CD14-positive monocyte (primary cell): Measurements from ENCODE around the gene PHF10. TPM values are rescaled to one million over a fixed set of nuclear protein-coding genes. Genes with fewer than 3 reads are reported as not detected.

Experiments
- DNase-seq, 3 donors: peaks; one replicate each; pipeline ENCODE4 v3.0.0-alpha.2; 2011 to 2022
- H2AFZ ChIP-seq: 2 replicates; pipeline ENCODE4 v1.6.0; 2012; ENCODE audit warnings: mild to moderate bottlenecking, low read depth, low read length, inconsistent platforms; ENCODE audit not compliant: insufficient read depth, poor library complexity, severe bottlenecking
- H3K27ac ChIP-seq, 2 donors: 1 replicate in 1 of 2; 2 replicates in 1 of 2; pipeline ENCODE4 v1.5.1; 2012 to 2013; ENCODE audit warnings: low read length in 2 of 2, control low read depth in 1 of 2, inconsistent platforms in 1 of 2, low read depth in 1 of 2, mild to moderate bottlenecking in 1 of 2
- H3K27me3 ChIP-seq, 2 donors: one replicate each; pipeline versions ENCODE4 v1.6.0 to v1.6.1; 2011 to 2013; ENCODE audit warnings: low read length in 2 of 2; ENCODE audit not compliant: control insufficient read depth in 2 of 2, insufficient read depth in 2 of 2
- H3K36me3 ChIP-seq, 2 donors: replicated peaks in 1 of 2; 1 replicate in 1 of 2; 2 replicates in 1 of 2; pipeline versions ENCODE4 v1.5.1 to v1.6.1; 2012 to 2013; ENCODE audit warnings: low read length in 2 of 2, control low read depth in 1 of 2, inconsistent platforms in 1 of 2, mild to moderate bottlenecking in 1 of 2; ENCODE audit not compliant: insufficient read depth in 2 of 2, control insufficient read depth in 1 of 2
- H3K4me1 ChIP-seq, 2 donors: 1 replicate in 1 of 2; 2 replicates in 1 of 2; pipeline versions ENCODE4 v1.5.1 to v1.6.1; 2012 to 2013; ENCODE audit warnings: low read length in 2 of 2, control low read depth in 1 of 2, inconsistent platforms in 1 of 2, mild to moderate bottlenecking in 1 of 2, moderate library complexity in 1 of 2; ENCODE audit not compliant: insufficient read depth in 2 of 2, control insufficient read depth in 1 of 2
- H3K4me2 ChIP-seq: replicated peaks from 2 replicates; pipeline ENCODE3; 2012; ENCODE audit warnings: low read length, moderate library complexity, mild to moderate bottlenecking; ENCODE audit not compliant: poor library complexity, severe bottlenecking; ENCODE audit errors: extremely low read depth
- H3K4me3 ChIP-seq, 3 experiments: fragments of 200-600 bp in 1 of 3; sonication (generic) in 1 of 3; replicated peaks in 1 of 3; 1 replicate in 2 of 3; 2 replicates in 1 of 3; pipeline ENCODE4 v1.5.1; 2011 to 2013; ENCODE audit warnings: low read length in 3 of 3, mild to moderate bottlenecking in 3 of 3, control low read depth in 2 of 3, low read depth in 2 of 3, inconsistent platforms in 1 of 3, moderate library complexity in 1 of 3
- H3K79me2 ChIP-seq: 2 replicates; pipeline ENCODE4 v1.6.0; 2012; ENCODE audit warnings: mild to moderate bottlenecking, control low read depth, inconsistent platforms, low read length, moderate library complexity; ENCODE audit not compliant: insufficient read depth
- H3K9ac ChIP-seq: 2 replicates; pipeline ENCODE4 v1.6.0; 2017; ENCODE audit warnings: low read length, mild to moderate bottlenecking; ENCODE audit not compliant: insufficient read depth, poor library complexity, severe bottlenecking
- H3K9me3 ChIP-seq, 2 donors: replicated peaks in 1 of 2; 1 replicate in 1 of 2; 2 replicates in 1 of 2; pipeline versions ENCODE4 v1.5.1 to v1.6.1; 2012 to 2013; ENCODE audit warnings: low read length in 2 of 2, control low read depth in 1 of 2; ENCODE audit not compliant: control insufficient read depth in 1 of 2, insufficient read depth in 1 of 2
- H4K20me1 ChIP-seq: 2 replicates; pipeline ENCODE4 v1.6.0; 2012; ENCODE audit warnings: mild to moderate bottlenecking, low read length, control low read depth, moderate library complexity; ENCODE audit not compliant: insufficient read depth
- H3K27ac Mint-ChIP-seq, 7 donors: one replicate each; pipeline ENCODE4 v1.8.0; 2020; ENCODE audit warnings: mild to moderate bottlenecking in 7 of 7, mixed read lengths in 7 of 7, moderate library complexity in 6 of 7, inconsistent platforms in 2 of 7
- H3K27me3 Mint-ChIP-seq, 3 donors: one replicate each; pipeline ENCODE4 v1.8.0; 2021 to 2022; ENCODE audit warnings: low read depth in 3 of 3, mild to moderate bottlenecking in 3 of 3, mixed read lengths in 3 of 3, moderate library complexity in 3 of 3, inconsistent platforms in 1 of 3
- H3K36me3 Mint-ChIP-seq, 2 donors: one replicate each; pipeline ENCODE4 v1.8.0; 2020; ENCODE audit warnings: mixed read lengths in 2 of 2, inconsistent platforms in 1 of 2, mild to moderate bottlenecking in 1 of 2
- H3K4me1 Mint-ChIP-seq: one replicate; pipeline ENCODE4 v1.8.0; 2020; ENCODE audit warnings: mild to moderate bottlenecking, mixed read lengths
- H3K4me3 Mint-ChIP-seq, 2 donors: one replicate each; pipeline ENCODE4 v1.8.0; 2020; ENCODE audit warnings: mild to moderate bottlenecking in 2 of 2, mixed read lengths in 2 of 2, moderate library complexity in 1 of 2
- H3K9me3 Mint-ChIP-seq, 7 donors: one replicate each; pipeline ENCODE4 v1.8.0; 2020 to 2022; ENCODE audit warnings: mixed read lengths in 7 of 7, mild to moderate bottlenecking in 6 of 7, moderate library complexity in 6 of 7, inconsistent platforms in 2 of 7
- CTCF ChIP-seq: fragments of 200-600 bp; IDR thresholded peaks from one replicate; pipeline ENCODE4 v1.8.0; 2022; ENCODE audit warnings: antibody characterized with exemption, mild to moderate bottlenecking
- WGBS: methylation state at CpG from one replicate; pipeline ENCODE4 v1.1.5; 2013; ENCODE audit warnings: missing lambda C conversion rate; ENCODE audit not compliant: insufficient coverage; 5-methylcytosine and 5-hydroxymethylcytosine counted together
- intact Hi-C, 2 donors: fragments of 100-400 bp; cut with micrococcal nuclease; formaldehyde crosslinking; loops; one replicate each; pipeline versions ENCODE4 v1.15.0 to v1.15.1; 2023
- polyA plus RNA-seq, 3 donors: library from polyadenylated mRNA; depleted of rRNA in 1 of 3; unstranded in 2 of 3; stranded (reverse) in 1 of 3; fragments of 300-500 nt in 2 of 3; fragments of >200 nt in 1 of 3; fragmentation: Illumina TruSeq in 2 of 3; gene quantifications; 1 replicate in 2 of 3; 2 replicates in 1 of 3; pipeline ENCODE4 v1.2.3, GENCODE V29; 2012 to 2021

PHF10 gene
- polyA plus RNA-seq, 3 donors: 7.3 to 31.0 (median 8.1) TPM

- Mint-ChIP-seq H3K4me3 (no peak overlapping the region), H3K9me3 (peaks cover 0 to 2% (median 0%) of the 10 kb centered on the region in 7 donors), H3K36me3 (peaks cover 29 to 40% of the 10 kb centered on the region in 2 donors), H3K27ac (peak overlapping the region in 1 of 7 donors; percentile 67), H3K27me3 (no peaks in the 10 kb centered on the region), H3K4me1 (peaks cover 10% of the 10 kb centered on the region)
- intact Hi-C loops: no loop called here
- no peak overlapping the region for H3K4me2 ChIP-seq
- TF ChIP-seq CTCF: no peak
- H2AFZ ChIP-seq: no peak overlapping the region
- 98% methylated on average over 22 of the region's 27 CpGs for WGBS
- no peaks in the 10 kb centered on the region for H3K27me3 ChIP-seq
- H3K36me3 ChIP-seq: peaks cover 7 to 25% of the 10 kb centered on the region in 2 donors
- H3K27ac ChIP-seq: no peak overlapping the region
- H3K79me2 ChIP-seq: no peaks in the 10 kb centered on the region
- H4K20me1 ChIP-seq: no peaks in the 10 kb centered on the region
- H3K4me1 ChIP-seq: peaks cover 6% of the 10 kb centered on the region in 2 donors
- no peaks in the 10 kb centered on the region for H3K9me3 ChIP-seq
- no peak overlapping the region for H3K4me3 ChIP-seq
- DNase-seq: no peak
- no peak overlapping the region for H3K9ac ChIP-seq
Observed at GRCh38 chr6:169667716-169668115, 56.6 kb downstream of the PHF10 start.

GRCh38 chr6:169666441-169666840, 57.9 kb downstream of the PHF10 start:
- H2AFZ ChIP-seq: no peak overlapping the region
- no peak overlapping the region for H3K4me2 ChIP-seq
- peaks cover 10% of the 10 kb centered on the region for H3K4me1 Mint-ChIP-seq
- no peak overlapping the region for H3K4me3 Mint-ChIP-seq
- no peaks in the 10 kb centered on the region for H3K9me3 ChIP-seq
- H3K27me3 ChIP-seq: no peaks in the 10 kb centered on the region
- no peaks in the 10 kb centered on the region for H4K20me1 ChIP-seq
- TF ChIP-seq CTCF: no peak
- H3K36me3 ChIP-seq: peaks cover 4 to 18% of the 10 kb centered on the region in 2 donors
- no peak overlapping the region for H3K27ac Mint-ChIP-seq
- H3K36me3 Mint-ChIP-seq: peaks cover 31 to 39% of the 10 kb centered on the region in 2 donors
- H3K9ac ChIP-seq: no peak overlapping the region
- DNase-seq: no peak
- H3K4me1 ChIP-seq: peaks cover 6% of the 10 kb centered on the region in 2 donors
- H3K27me3 Mint-ChIP-seq: no peaks in the 10 kb centered on the region
- no peak overlapping the region for H3K4me3 ChIP-seq
- intact Hi-C loops: no loop called here
- peaks cover 0 to 2% (median 0%) of the 10 kb centered on the region in 7 donors for H3K9me3 Mint-ChIP-seq
- H3K27ac ChIP-seq: no peak overlapping the region
- WGBS: 98% methylated on average over 17 of the region's 18 CpGs
- no peaks in the 10 kb centered on the region for H3K79me2 ChIP-seq
